BE2C (cell line): Measurements from ENCODE around the gene CPEB1.

Experiments
- DNase-seq: peaks from one replicate; pipeline ENCODE4 v3.0.0-alpha.2; 2020
- H3K27me3 ChIP-seq: fragments of 250-450 bp; sonication (Bioruptor Pico); 2 replicates; pipeline ENCODE4 v1.5.1; 2020; ENCODE audit warnings: mild to moderate bottlenecking
- H3K36me3 ChIP-seq: fragments of 250-450 bp; sonication (Bioruptor Pico); 2 replicates; pipeline ENCODE4 v1.5.1; 2020; ENCODE audit warnings: mild to moderate bottlenecking
- H3K4me1 ChIP-seq: fragments of 250-450 bp; sonication (Bioruptor Pico); 2 replicates; pipeline ENCODE4 v1.5.1; 2020
- H3K4me3 ChIP-seq: 2 replicates; pipeline ENCODE4 v1.5.1; 2011; ENCODE audit warnings: low read depth, low read length
- H3K9me3 ChIP-seq: fragments of 250-450 bp; sonication (Bioruptor Pico); 2 replicates; pipeline ENCODE4 v1.5.1; 2020
- CTCF ChIP-seq: IDR thresholded peaks from 2 replicates; pipeline ENCODE4 v1.5.1; 2012; ENCODE audit warnings: mild to moderate bottlenecking, low read depth, low read length

CPEB1 gene

DNA sequence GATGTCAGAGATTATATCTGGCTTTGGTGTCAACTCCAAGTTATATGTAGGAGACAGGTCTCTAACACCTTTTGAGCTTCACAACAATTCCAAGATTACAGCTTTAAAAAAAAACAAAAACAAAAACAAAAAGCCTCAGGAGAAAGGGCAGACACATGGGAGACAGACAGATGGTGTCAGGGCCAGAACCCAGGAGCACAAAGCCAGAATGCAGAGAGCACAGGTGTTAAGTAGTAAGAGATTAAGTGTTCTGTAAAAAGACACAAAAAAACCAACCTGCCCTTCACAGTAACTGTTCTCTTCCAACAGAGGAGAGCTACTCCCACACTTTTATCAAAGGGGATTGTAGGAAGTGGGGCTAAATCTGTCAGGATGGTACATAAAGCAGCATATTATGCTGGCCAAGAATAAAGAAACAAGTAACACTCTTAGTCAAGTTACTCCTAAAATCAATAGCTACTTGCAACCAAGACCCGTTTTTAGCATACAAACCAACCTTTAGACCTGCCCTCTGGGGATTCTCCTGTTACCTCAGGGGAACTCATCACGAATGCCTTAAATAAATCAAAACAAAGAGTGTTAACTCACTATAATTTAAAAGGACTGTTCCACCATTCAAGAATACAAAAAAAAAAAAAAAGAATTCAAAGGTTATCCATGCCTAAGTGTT is 5.9 kb downstream of the CPEB1 start:
- Histone ChIP-seq H3K4me1 (no peaks in the 10 kb centered on the region), H3K27me3 (peaks cover 93% of the 10 kb centered on the region), H3K4me3 (no peak overlapping the region), H3K9me3 (no peaks in the 10 kb centered on the region; the same call in 1 of the 2 replicates), H3K36me3 (no peaks in the 10 kb centered on the region)
- TF ChIP-seq CTCF, result no peak
- no peak for DNase-seq

DNA sequence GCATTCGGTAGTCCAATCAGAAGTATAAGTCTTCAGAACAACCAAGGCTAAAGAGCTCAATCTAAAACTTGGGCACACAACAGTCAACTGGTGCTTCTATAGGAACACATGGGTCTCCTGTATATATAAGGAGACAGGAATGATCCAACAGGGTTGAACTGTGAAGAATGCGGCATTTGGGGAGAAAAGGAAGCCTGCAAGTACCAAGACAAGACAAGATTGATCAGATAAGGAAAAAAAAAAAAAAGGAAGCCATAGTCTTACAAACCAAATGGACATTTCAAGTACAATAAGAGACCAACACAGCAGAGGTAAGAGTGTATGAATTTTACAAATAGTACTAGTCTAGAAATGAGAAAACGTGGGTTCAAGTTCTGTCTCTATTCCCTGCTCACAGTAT is 6.5 kb downstream of the CPEB1 start:
- Histone ChIP-seq H3K4me1 (no peaks in the 10 kb centered on the region), H3K4me3 (no peak overlapping the region), H3K9me3 (no peaks in the 10 kb centered on the region; the same call in 1 of the 2 replicates), H3K27me3 (peaks cover 94% of the 10 kb centered on the region), H3K36me3 (no peaks in the 10 kb centered on the region)
- DNase-seq, result no peak
- no peak for TF ChIP-seq CTCF

- Histone ChIP-seq H3K4me3 (no peak overlapping the region), H3K27me3 (peaks cover 80% of the 10 kb centered on the region), H3K36me3 (no peaks in the 10 kb centered on the region), H3K9me3 (no peaks in the 10 kb centered on the region; the same call in 1 of the 2 replicates), H3K4me1 (no peaks in the 10 kb centered on the region)
- no peak for TF ChIP-seq CTCF
- DNase-seq, result no peak
Measured at GRCh38 chr15:82635798-82636197, 11.4 kb downstream of the CPEB1 start.

DNA sequence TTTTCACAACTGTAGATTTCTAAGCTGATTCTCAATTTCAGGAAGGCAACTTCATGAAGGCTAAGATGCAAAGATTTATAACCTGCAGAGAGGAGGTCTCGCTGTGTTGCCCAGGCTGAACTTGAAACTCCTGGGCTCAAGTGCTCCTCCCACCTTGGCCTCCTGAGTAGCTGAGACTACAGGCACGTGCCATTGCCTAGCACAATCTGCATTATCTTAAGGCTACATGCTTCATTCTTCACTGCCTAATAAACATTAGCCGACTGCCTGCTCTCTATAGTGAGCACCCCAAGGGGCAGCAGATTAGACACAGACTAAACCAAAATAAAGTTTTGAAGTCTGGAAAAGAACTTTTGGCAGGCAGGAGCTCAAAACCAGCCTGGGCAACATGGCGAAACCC is 17.1 kb downstream of the CPEB1 start:
- H3K27me3 ChIP-seq, result peaks cover 39% of the 10 kb centered on the region
- DNase-seq, result no peak
- no peak for TF ChIP-seq CTCF
- H3K36me3 ChIP-seq, result no peaks in the 10 kb centered on the region
- H3K4me3 ChIP-seq, result no peak overlapping the region
- no peaks in the 10 kb centered on the region for H3K9me3 ChIP-seq
- no peaks in the 10 kb centered on the region for H3K4me1 ChIP-seq

- TF ChIP-seq CTCF, result no peak
- no peaks in the 10 kb centered on the region for H3K36me3 ChIP-seq
- no peak for DNase-seq
- peaks cover 27% of the 10 kb centered on the region for H3K27me3 ChIP-seq
- no peaks in the 10 kb centered on the region for H3K4me1 ChIP-seq
- no peak overlapping the region for H3K4me3 ChIP-seq
- H3K9me3 ChIP-seq, result no peaks in the 10 kb centered on the region
Measured at GRCh38 chr15:82625136-82625535, 22.0 kb downstream of the CPEB1 start.

- DNase-seq, result no peak
- Histone ChIP-seq H3K4me3 (no peak overlapping the region), H3K36me3 (no peaks in the 10 kb centered on the region), H3K27me3 (peaks cover 32% of the 10 kb centered on the region), H3K9me3 (no peaks in the 10 kb centered on the region), H3K4me1 (no peaks in the 10 kb centered on the region)
- no peak for TF ChIP-seq CTCF
Measured at GRCh38 chr15:82624438-82624837, 22.7 kb downstream of the CPEB1 start.
